Transverse colon (tissue), 3 donors: ENCODE measurements around the gene CDRT4.

Experiments
- POLR2A ChIP-seq: fragments of 450-650 bp; IDR thresholded peaks from one replicate; pipeline ENCODE4 v1.6.1; 2016; ENCODE audit warnings: antibody characterized with exemption, mild to moderate bottlenecking, moderate library complexity
- TF ChIP-seq, protein P1 (sequence below), 5 experiments: fragments of 200-600 bp in 3 of 5; fragments of 450-650 bp in 2 of 5; sonication (generic) in 3 of 5; IDR thresholded peaks; 1 replicate in 2 of 5; 2 replicates in 3 of 5; pipeline ENCODE4 v1.5.1; 2016 to 2017; ENCODE audit warnings: antibody characterized with exemption in 5 of 5, inconsistent platforms in 3 of 5, mild to moderate bottlenecking in 2 of 5, moderate library complexity in 1 of 5

DNA sequence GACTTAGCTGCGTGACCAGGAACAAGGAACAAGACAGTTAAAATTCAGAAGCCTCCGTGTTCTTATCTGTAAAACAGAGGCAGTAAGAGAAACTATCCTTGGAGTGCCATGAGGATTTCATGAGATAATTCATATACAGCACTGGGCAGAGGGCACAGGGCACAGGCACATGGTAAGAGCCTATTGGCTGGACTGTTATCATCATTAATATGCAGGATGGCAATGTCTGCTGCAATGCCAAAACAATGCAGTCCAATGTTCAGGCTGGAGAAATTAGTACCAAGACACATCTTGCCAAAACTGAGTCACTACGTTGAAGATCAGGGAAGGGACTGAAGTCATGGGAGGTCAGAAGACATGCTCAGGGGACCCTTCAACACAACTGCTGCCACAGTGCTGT lies 13.6 kb downstream of the CDRT4 start:
- TF ChIP-seq, protein P1, sequence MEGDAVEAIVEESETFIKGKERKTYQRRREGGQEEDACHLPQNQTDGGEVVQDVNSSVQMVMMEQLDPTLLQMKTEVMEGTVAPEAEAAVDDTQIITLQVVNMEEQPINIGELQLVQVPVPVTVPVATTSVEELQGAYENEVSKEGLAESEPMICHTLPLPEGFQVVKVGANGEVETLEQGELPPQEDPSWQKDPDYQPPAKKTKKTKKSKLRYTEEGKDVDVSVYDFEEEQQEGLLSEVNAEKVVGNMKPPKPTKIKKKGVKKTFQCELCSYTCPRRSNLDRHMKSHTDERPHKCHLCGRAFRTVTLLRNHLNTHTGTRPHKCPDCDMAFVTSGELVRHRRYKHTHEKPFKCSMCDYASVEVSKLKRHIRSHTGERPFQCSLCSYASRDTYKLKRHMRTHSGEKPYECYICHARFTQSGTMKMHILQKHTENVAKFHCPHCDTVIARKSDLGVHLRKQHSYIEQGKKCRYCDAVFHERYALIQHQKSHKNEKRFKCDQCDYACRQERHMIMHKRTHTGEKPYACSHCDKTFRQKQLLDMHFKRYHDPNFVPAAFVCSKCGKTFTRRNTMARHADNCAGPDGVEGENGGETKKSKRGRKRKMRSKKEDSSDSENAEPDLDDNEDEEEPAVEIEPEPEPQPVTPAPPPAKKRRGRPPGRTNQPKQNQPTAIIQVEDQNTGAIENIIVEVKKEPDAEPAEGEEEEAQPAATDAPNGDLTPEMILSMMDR (IDR thresholded peaks at IDR 0.05): no peak
- TF ChIP-seq POLR2A: no peak
